H9 (cell line): ENCODE data around the gene MORC1. TPM values are rescaled to one million over a fixed set of nuclear protein-coding genes. Genes with fewer than 3 reads are reported as not detected.

Experiments
- DNase-seq: peaks from one replicate; pipeline ENCODE4 v3.0.0-alpha.2; 2017
- H2AFZ ChIP-seq: one replicate; pipeline ENCODE4 v1.6.1; 2013; ENCODE audit warnings: mild to moderate bottlenecking, low read length, control low read depth, moderate library complexity
- H2AK5ac ChIP-seq: 2 replicates; pipeline ENCODE4 v1.6.1; 2013; ENCODE audit warnings: low read length, control low read depth, mixed read lengths; ENCODE audit not compliant: insufficient read length
- H2BK120ac ChIP-seq: one replicate; pipeline ENCODE4 v1.6.1; 2013; ENCODE audit warnings: low read depth, mild to moderate bottlenecking, low read length, control low read depth, inconsistent platforms; ENCODE audit not compliant: poor library complexity, severe bottlenecking
- H2BK12ac ChIP-seq: 2 replicates; pipeline ENCODE4 v1.6.1; 2013; ENCODE audit warnings: low read length, control low read depth, mixed read lengths, low read depth; ENCODE audit not compliant: insufficient read length
- H2BK15ac ChIP-seq: 2 replicates; pipeline ENCODE4 v1.6.1; 2013; ENCODE audit warnings: low read depth, low read length, control low read depth
- H2BK20ac ChIP-seq: one replicate; pipeline ENCODE4 v1.6.1; 2013; ENCODE audit warnings: low read depth, mild to moderate bottlenecking, low read length, control low read depth, inconsistent platforms; ENCODE audit not compliant: poor library complexity, severe bottlenecking
- H2BK5ac ChIP-seq: 2 replicates; pipeline ENCODE4 v1.6.1; 2013; ENCODE audit warnings: low read length, control low read depth, mixed read lengths; ENCODE audit not compliant: insufficient read length
- H3K14ac ChIP-seq: 2 replicates; pipeline ENCODE4 v1.6.1; 2013; ENCODE audit warnings: low read length, control low read depth; ENCODE audit not compliant: insufficient read depth
- H3K18ac ChIP-seq: 2 replicates; pipeline ENCODE4 v1.6.1; 2013; ENCODE audit warnings: low read depth, mild to moderate bottlenecking, mixed read lengths, low read length, control low read depth; ENCODE audit not compliant: insufficient read length
- H3K23ac ChIP-seq: 2 replicates; pipeline ENCODE4 v1.6.1; 2013; ENCODE audit warnings: low read length, control low read depth, mixed read lengths, low read depth; ENCODE audit not compliant: insufficient read length
- H3K23me2 ChIP-seq: 2 replicates; pipeline ENCODE4 v1.6.1; 2013; ENCODE audit warnings: low read depth, mild to moderate bottlenecking, mixed read lengths, low read length, control low read depth; ENCODE audit not compliant: insufficient read length, poor library complexity, severe bottlenecking
- H3K27ac ChIP-seq: 2 replicates; pipeline ENCODE4 v1.5.1; 2013; ENCODE audit warnings: low read length, control low read depth, mixed read lengths, low read depth; ENCODE audit not compliant: insufficient read length
- H3K27me3 ChIP-seq: 2 replicates; pipeline ENCODE4 v1.6.1; 2013; ENCODE audit warnings: low read length, control low read depth, inconsistent platforms; ENCODE audit not compliant: insufficient read depth
- H3K4ac ChIP-seq: 2 replicates; pipeline ENCODE4 v1.6.1; 2013; ENCODE audit warnings: low read depth, mild to moderate bottlenecking, control low read depth, inconsistent platforms, low read length, moderate library complexity
- H3K4me1 ChIP-seq: 2 replicates; pipeline ENCODE4 v1.6.1; 2013; ENCODE audit warnings: low read length, control low read depth, inconsistent platforms; ENCODE audit not compliant: insufficient read depth
- H3K4me2 ChIP-seq: 2 replicates; pipeline ENCODE4 v1.6.1; 2013; ENCODE audit warnings: low read length, control low read depth, mixed read lengths; ENCODE audit not compliant: insufficient read length, insufficient read depth
- H3K56ac ChIP-seq: 2 replicates; pipeline ENCODE4 v1.6.1; 2013; ENCODE audit warnings: low read depth, mild to moderate bottlenecking, mixed read lengths, low read length, control low read depth; ENCODE audit not compliant: insufficient read length
- H3K79me1 ChIP-seq: 2 replicates; pipeline ENCODE4 v1.6.1; 2013; ENCODE audit warnings: low read depth, mild to moderate bottlenecking, moderate library complexity, low read length, control low read depth, inconsistent platforms; ENCODE audit not compliant: insufficient read depth, poor library complexity, severe bottlenecking
- H3K79me2 ChIP-seq: 2 replicates; pipeline ENCODE4 v1.6.1; 2013; ENCODE audit warnings: low read length, control low read depth, inconsistent platforms; ENCODE audit not compliant: insufficient read depth
- H3K9ac ChIP-seq: 2 replicates; pipeline ENCODE4 v1.6.1; 2013; ENCODE audit warnings: low read length, control low read depth, mixed read lengths; ENCODE audit not compliant: insufficient read length; ENCODE audit errors: extremely low read depth
- H3K9me3 ChIP-seq: one replicate; pipeline ENCODE4 v1.6.1; 2013; ENCODE audit warnings: low read depth, low read length, inconsistent platforms; ENCODE audit not compliant: control insufficient read depth
- H3T11ph ChIP-seq: one replicate; pipeline ENCODE4 v1.6.1; 2013; ENCODE audit warnings: mild to moderate bottlenecking, low read length, control low read depth, inconsistent platforms
- H4K20me1 ChIP-seq: one replicate; pipeline ENCODE4 v1.6.1; 2013; ENCODE audit not compliant: control insufficient read depth, insufficient read length, insufficient read depth
- H4K5ac ChIP-seq: 2 replicates; pipeline ENCODE4 v1.6.1; 2013; ENCODE audit warnings: low read depth, mild to moderate bottlenecking, mixed read lengths, low read length, control low read depth; ENCODE audit not compliant: insufficient read length
- H4K8ac ChIP-seq: replicated peaks from 2 replicates; pipeline ENCODE4 v1.6.1; 2013; ENCODE audit warnings: low read length, control low read depth, mixed read lengths, low read depth; ENCODE audit not compliant: insufficient read length
- H4K91ac ChIP-seq: 2 replicates; pipeline ENCODE4 v1.6.1; 2013; ENCODE audit warnings: low read depth, mild to moderate bottlenecking, moderate library complexity, mixed read lengths, low read length, control low read depth; ENCODE audit not compliant: insufficient read length
- H3K27ac Mint-ChIP-seq, 3 experiments: 2 replicates in 2 of 3; 3 replicates in 1 of 3; pipeline ENCODE4 v1.8.0; 2020 to 2021; ENCODE audit warnings: mixed read lengths in 3 of 3, mild to moderate bottlenecking in 1 of 3, moderate library complexity in 1 of 3
- H3K27me3 Mint-ChIP-seq: 2 replicates; pipeline ENCODE4 v1.8.0; 2021; ENCODE audit warnings: low read depth, mild to moderate bottlenecking, moderate library complexity, mixed read lengths
- H3K36me3 Mint-ChIP-seq, 3 experiments: 2 replicates in 2 of 3; 3 replicates in 1 of 3; pipeline ENCODE4 v1.8.0; 2020 to 2021; ENCODE audit warnings: low read depth in 3 of 3, mixed read lengths in 3 of 3; ENCODE audit not compliant: insufficient read depth in 1 of 3
- H3K4me1 Mint-ChIP-seq, 2 experiments: 2 replicates each; pipeline ENCODE4 v1.8.0; 2020; ENCODE audit warnings: mixed read lengths in 2 of 2
- H3K4me3 Mint-ChIP-seq, 2 experiments: 2 replicates in 1 of 2; 3 replicates in 1 of 2; pipeline ENCODE4 v1.8.0; 2020 to 2021; ENCODE audit warnings: mild to moderate bottlenecking in 2 of 2, mixed read lengths in 2 of 2, moderate library complexity in 1 of 2
- H3K9me3 Mint-ChIP-seq, 2 experiments: 2 replicates in 1 of 2; 3 replicates in 1 of 2; pipeline ENCODE4 v1.8.0; 2020; ENCODE audit warnings: mild to moderate bottlenecking in 2 of 2, mixed read lengths in 2 of 2, moderate library complexity in 1 of 2
- WGBS: extraction: QIAGEN DNeasy Blood & Tissue Kit; methylation state at CpG from one replicate; pipeline ENCODE4 v1.1.7; 2013; ENCODE audit warnings: missing lambda C conversion rate, low lambda C conversion rate, mixed read lengths; ENCODE audit not compliant: insufficient read length; ENCODE audit errors: extremely low coverage; 5-methylcytosine and 5-hydroxymethylcytosine counted together
- total RNA-seq: library from RNA; stranded (reverse); gene quantifications from 2 replicates; pipeline ENCODE4 v1.2.1, GENCODE V29; 2021
- TF ChIP-seq, protein P1 (sequence below): fragments of 200-600 bp; sonication (generic); conservative IDR thresholded peaks from 3 replicates; pipeline ENCODE4 v1.8.0; 2021; ENCODE audit warnings: antibody characterized with exemption, mild to moderate bottlenecking

Gene MORC1
- total RNA-seq, 1 experiment from 2014 or later, result not detected

DNA sequence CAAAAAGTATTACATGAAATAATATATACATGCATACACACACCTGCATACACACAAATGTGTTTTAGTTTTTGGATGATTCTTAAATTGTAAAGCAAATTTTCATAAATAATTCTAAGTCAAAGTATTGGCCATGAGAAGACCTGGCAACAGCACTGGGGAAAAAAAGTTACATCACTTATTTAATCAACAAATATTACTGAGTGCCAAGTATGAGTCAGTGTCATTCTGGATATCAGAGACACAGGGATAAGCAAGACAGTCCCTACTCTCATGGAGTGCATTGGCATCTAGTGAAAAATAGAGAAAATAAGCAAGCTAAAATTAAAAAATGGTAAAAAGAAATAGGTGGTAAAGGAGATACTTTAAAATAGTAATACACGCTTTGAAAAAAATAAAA lies 134.9 kb downstream of the MORC1 start:
- H3K4me1 ChIP-seq, result no peaks in the 10 kb centered on the region
- no peaks in the 10 kb centered on the region for H3K9me3 Mint-ChIP-seq
- H4K5ac ChIP-seq, result no peak overlapping the region
- no peaks in the 10 kb centered on the region for H3K36me3 Mint-ChIP-seq
- H3K4me2 ChIP-seq, result no peak overlapping the region
- no peak overlapping the region for H3K56ac ChIP-seq
- 100% methylated on average over 1 of the region's 1 CpG for WGBS
- no peak overlapping the region for H2BK5ac ChIP-seq
- H3K27me3 Mint-ChIP-seq, result no peaks in the 10 kb centered on the region
- H3K79me2 ChIP-seq, result no peaks in the 10 kb centered on the region
- no peak overlapping the region for H3K4ac ChIP-seq
- no peak overlapping the region for H2AFZ ChIP-seq
- H3K9ac ChIP-seq, result no peak overlapping the region
- H3K23me2 ChIP-seq, result no peaks in the 10 kb centered on the region
- TF ChIP-seq, protein P1, sequence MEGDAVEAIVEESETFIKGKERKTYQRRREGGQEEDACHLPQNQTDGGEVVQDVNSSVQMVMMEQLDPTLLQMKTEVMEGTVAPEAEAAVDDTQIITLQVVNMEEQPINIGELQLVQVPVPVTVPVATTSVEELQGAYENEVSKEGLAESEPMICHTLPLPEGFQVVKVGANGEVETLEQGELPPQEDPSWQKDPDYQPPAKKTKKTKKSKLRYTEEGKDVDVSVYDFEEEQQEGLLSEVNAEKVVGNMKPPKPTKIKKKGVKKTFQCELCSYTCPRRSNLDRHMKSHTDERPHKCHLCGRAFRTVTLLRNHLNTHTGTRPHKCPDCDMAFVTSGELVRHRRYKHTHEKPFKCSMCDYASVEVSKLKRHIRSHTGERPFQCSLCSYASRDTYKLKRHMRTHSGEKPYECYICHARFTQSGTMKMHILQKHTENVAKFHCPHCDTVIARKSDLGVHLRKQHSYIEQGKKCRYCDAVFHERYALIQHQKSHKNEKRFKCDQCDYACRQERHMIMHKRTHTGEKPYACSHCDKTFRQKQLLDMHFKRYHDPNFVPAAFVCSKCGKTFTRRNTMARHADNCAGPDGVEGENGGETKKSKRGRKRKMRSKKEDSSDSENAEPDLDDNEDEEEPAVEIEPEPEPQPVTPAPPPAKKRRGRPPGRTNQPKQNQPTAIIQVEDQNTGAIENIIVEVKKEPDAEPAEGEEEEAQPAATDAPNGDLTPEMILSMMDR, result no peak
- no peak overlapping the region for H3K4me3 Mint-ChIP-seq
- no peak overlapping the region for H2AK5ac ChIP-seq
- no peaks in the 10 kb centered on the region for H3K27me3 ChIP-seq
- H3K14ac ChIP-seq, result no peak overlapping the region
- H3K4me1 Mint-ChIP-seq, result peaks cover 0 to 2% of the 10 kb centered on the region in 2 experiments; a peak in 2 of 4 replicates
- no peak overlapping the region for H3K23ac ChIP-seq
- DNase-seq, result no peak
- H4K8ac ChIP-seq, result no peak overlapping the region
- no peak overlapping the region for H3T11ph ChIP-seq
- no peak overlapping the region for H4K91ac ChIP-seq
- no peak overlapping the region for H3K27ac Mint-ChIP-seq
- no peak overlapping the region for H2BK120ac ChIP-seq
- no peak overlapping the region for H2BK12ac ChIP-seq
- H4K20me1 ChIP-seq, result no peaks in the 10 kb centered on the region
- no peaks in the 10 kb centered on the region for H3K79me1 ChIP-seq
- H2BK15ac ChIP-seq, result no peak overlapping the region
- no peak overlapping the region for H2BK20ac ChIP-seq
- no peak overlapping the region for H3K18ac ChIP-seq
- no peak overlapping the region for H3K27ac ChIP-seq
- H3K9me3 ChIP-seq, result no peaks in the 10 kb centered on the region
